ENCODE results near the gene SLC25A41. TPM values are rescaled to one million over a fixed set of nuclear protein-coding genes. Genes with fewer than 3 reads are reported as not detected.
"Not testable (repeated sequence)": the region's sequence is repeated elsewhere in the genome, so short reads cannot be mapped to it uniquely, and the experiment has no call there.

SLC25A41 gene
- total and polyA plus RNA-seq, 2 experiments from 2014 or later, result 1.0 to 1.7 TPM

GRCh38 chr19:6433165-6433564 is 398 bp downstream of the SLC25A41 start:
- Histone ChIP-seq H3K36me3 (no peaks in the 10 kb centered on the region), H3K27me3 (peaks cover 9% of the 10 kb centered on the region), H3K4me1 (ENCODE audit: low read depth) (no peaks in the 10 kb centered on the region), H3K4me3 (no peak overlapping the region), H3K27ac (no peak overlapping the region), H3K9me3 (ENCODE audit: low read depth) (no peaks in the 10 kb centered on the region)
- no peak for DNase-seq (ENCODE audit: low read depth in 1 of 2, low spot score in 1 of 2)
- TF ChIP-seq, protein P1, sequence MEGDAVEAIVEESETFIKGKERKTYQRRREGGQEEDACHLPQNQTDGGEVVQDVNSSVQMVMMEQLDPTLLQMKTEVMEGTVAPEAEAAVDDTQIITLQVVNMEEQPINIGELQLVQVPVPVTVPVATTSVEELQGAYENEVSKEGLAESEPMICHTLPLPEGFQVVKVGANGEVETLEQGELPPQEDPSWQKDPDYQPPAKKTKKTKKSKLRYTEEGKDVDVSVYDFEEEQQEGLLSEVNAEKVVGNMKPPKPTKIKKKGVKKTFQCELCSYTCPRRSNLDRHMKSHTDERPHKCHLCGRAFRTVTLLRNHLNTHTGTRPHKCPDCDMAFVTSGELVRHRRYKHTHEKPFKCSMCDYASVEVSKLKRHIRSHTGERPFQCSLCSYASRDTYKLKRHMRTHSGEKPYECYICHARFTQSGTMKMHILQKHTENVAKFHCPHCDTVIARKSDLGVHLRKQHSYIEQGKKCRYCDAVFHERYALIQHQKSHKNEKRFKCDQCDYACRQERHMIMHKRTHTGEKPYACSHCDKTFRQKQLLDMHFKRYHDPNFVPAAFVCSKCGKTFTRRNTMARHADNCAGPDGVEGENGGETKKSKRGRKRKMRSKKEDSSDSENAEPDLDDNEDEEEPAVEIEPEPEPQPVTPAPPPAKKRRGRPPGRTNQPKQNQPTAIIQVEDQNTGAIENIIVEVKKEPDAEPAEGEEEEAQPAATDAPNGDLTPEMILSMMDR (IDR thresholded peaks at IDR 0.05; ENCODE audit: low read depth, low read length), result no peak

DNA sequence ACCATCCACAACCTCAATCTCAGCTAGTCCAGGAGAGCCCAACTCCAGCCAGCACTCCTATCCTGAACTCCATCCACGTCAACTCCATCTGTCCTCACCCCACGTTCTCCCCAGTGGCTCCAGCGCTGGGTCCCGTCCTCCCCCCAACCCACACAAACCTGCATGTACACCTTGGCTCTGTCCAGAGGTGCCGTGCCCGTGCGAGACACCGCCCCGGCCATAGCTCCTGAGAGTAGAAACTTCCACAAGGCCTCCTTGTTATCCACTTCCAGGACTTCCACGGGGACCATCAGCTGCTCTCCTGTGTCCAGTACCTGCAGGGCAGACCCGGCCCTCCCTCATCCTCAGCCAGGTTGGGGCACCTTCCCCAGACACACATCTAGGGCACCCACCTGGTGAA is 1.7 kb downstream of the SLC25A41 start:
- TF ChIP-seq, protein P1 (IDR thresholded peaks at IDR 0.05; ENCODE audit: low read depth, low read length), result no peak
- Histone ChIP-seq H3K9me3 (ENCODE audit: low read depth) (no peaks in the 10 kb centered on the region), H3K27me3 (peaks cover 9% of the 10 kb centered on the region), H3K4me1 (ENCODE audit: low read depth) (no peaks in the 10 kb centered on the region), H3K4me3 (no peak overlapping the region), H3K27ac (no peak overlapping the region), H3K36me3 (no peaks in the 10 kb centered on the region)
- no peak for DNase-seq (ENCODE audit: low read depth in 1 of 2, low spot score in 1 of 2)

GRCh38 chr19:6429419-6430221 is 3.9 kb downstream of the SLC25A41 start:
- H3K27ac ChIP-seq, result no peak overlapping the region
- H3K9me3 ChIP-seq (ENCODE audit: low read depth), result no peaks in the 10 kb centered on the region
- no peaks in the 10 kb centered on the region for H3K36me3 ChIP-seq
- TF ChIP-seq, protein P1 (IDR thresholded peaks at IDR 0.05; ENCODE audit: low read depth, low read length), result no peak
- DNase-seq (ENCODE audit: low read depth in 1 of 2, low spot score in 1 of 2), result no peak
- peaks cover 9% of the 10 kb centered on the region for H3K27me3 ChIP-seq
- H3K4me1 ChIP-seq (ENCODE audit: low read depth), result no peaks in the 10 kb centered on the region
- H3K4me3 ChIP-seq, result no peak overlapping the region

- not testable (repeated sequence) for H3K4me1 ChIP-seq (ENCODE audit: low read depth); H3K27ac ChIP-seq; H3K4me3 ChIP-seq; DNase-seq (ENCODE audit: low read depth in 1 of 2, low spot score in 1 of 2); H3K9me3 ChIP-seq (ENCODE audit: low read depth); H3K36me3 ChIP-seq; H3K27me3 ChIP-seq
Measured at GRCh38 chr19:6428692-6429418, 4.7 kb downstream of the SLC25A41 start.

- DNase-seq (ENCODE audit: low read depth in 1 of 2, low spot score in 1 of 2), result no peak
- no peaks in the 10 kb centered on the region for H3K9me3 ChIP-seq (ENCODE audit: low read depth)
- no peak overlapping the region for H3K4me3 ChIP-seq
- TF ChIP-seq, protein P1 (IDR thresholded peaks at IDR 0.05; ENCODE audit: low read depth, low read length), result no peak
- peaks cover 11% of the 10 kb centered on the region for H3K4me1 ChIP-seq (ENCODE audit: low read depth)
- H3K27ac ChIP-seq, result no peak overlapping the region
- H3K27me3 ChIP-seq, result peaks cover 9% of the 10 kb centered on the region
- no peaks in the 10 kb centered on the region for H3K36me3 ChIP-seq
Measured at GRCh38 chr19:6427131-6427530, 6.4 kb downstream of the SLC25A41 start.
